PC-3 (cell line): Measurements from ENCODE around the gene CD82. TPM values are rescaled to one million over a fixed set of nuclear protein-coding genes. Genes with fewer than 3 reads are reported as not detected.
A peak's percentile ranks its signal among the peaks of the same experiment; 100 is the strongest.

Experiments
- ATAC-seq: fragments of 200-7000 bp; cut with Tn5 transposase; 2 replicates; pipeline ENCODE4 v1.9.1; 2020; ENCODE audit warnings: mild to moderate bottlenecking, moderate library complexity
- BruUV-seq: library from RNA; stranded (reverse); fragments of 400-500 nt; replicated peaks from 2 replicates; lab custom pipeline; 2021; lab: Mats Ljungman, UMichigan
- CTCF ChIA-PET: fragments of 300-600 bp; sonication (Branson Sonifier 250); formaldehyde crosslinking; loops from one replicate; lab custom pipeline; 2022; ENCODE audit warnings: antibody characterized with exemption; lab: Charles Lee
- POLR2A ChIA-PET: fragments of 300-600 bp; sonication (Branson Sonifier 250); formaldehyde crosslinking; loops from one replicate; lab custom pipeline; 2022; ENCODE audit warnings: antibody characterized with exemption; ENCODE audit not compliant: unreplicated experiment; lab: Charles Lee
- DNase-seq: peaks from one replicate; pipeline ENCODE4 v3.0.0-alpha.2; 2015
- H2AFZ ChIP-seq: fragments of 300-600 bp; sonication (generic); 2 replicates; pipeline ENCODE4 v1.6.0; 2016; ENCODE audit warnings: antibody characterized with exemption, low read length
- H3F3A ChIP-seq: fragments of 300-600 bp; sonication (generic); one replicate; pipeline ENCODE4 v1.6.0; 2017; ENCODE audit warnings: antibody characterized with exemption, low read length, control low read depth, mild to moderate bottlenecking; ENCODE audit not compliant: unreplicated experiment
- H3K27ac ChIP-seq: fragments of 300-600 bp; sonication (generic); 2 replicates; pipeline ENCODE4 v1.5.1; 2016; ENCODE audit warnings: mild to moderate bottlenecking, low read length
- H3K27me3 ChIP-seq: fragments of 300-600 bp; sonication (generic); 2 replicates; pipeline ENCODE4 v1.6.1; 2016; ENCODE audit warnings: low read length, mixed read lengths
- H3K36me3 ChIP-seq: fragments of 300-600 bp; sonication (generic); 2 replicates; pipeline ENCODE4 v1.6.1; 2016; ENCODE audit warnings: low read depth, mixed run types, low read length, mixed read lengths
- H3K4me1 ChIP-seq: fragments of 300-600 bp; sonication (generic); 2 replicates; pipeline ENCODE4 v1.5.1; 2016; ENCODE audit warnings: low read length; ENCODE audit not compliant: insufficient read depth
- H3K4me2 ChIP-seq: fragments of 300-600 bp; sonication (generic); 2 replicates; pipeline ENCODE4 v1.6.0; 2016; ENCODE audit warnings: low read length
- H3K4me3 ChIP-seq: fragments of 300-600 bp; sonication (generic); 2 replicates; pipeline ENCODE4 v1.5.1; 2016; ENCODE audit warnings: mild to moderate bottlenecking, low read length, mixed read lengths
- H3K79me2 ChIP-seq: fragments of 300-600 bp; sonication (generic); 2 replicates; pipeline ENCODE4 v1.6.1; 2017; ENCODE audit warnings: low read length, mixed read lengths
- H3K9ac ChIP-seq: fragments of 300-600 bp; sonication (generic); 2 replicates; pipeline ENCODE4 v1.6.0; 2016; ENCODE audit warnings: mild to moderate bottlenecking, low read length
- H3K9me2 ChIP-seq: fragments of 300-600 bp; sonication (generic); replicated peaks from 2 replicates; pipeline ENCODE4 v1.6.1; 2016; ENCODE audit warnings: mixed run types, low read length, mixed read lengths
- H3K9me3 ChIP-seq: fragments of 300-600 bp; sonication (generic); 2 replicates; pipeline ENCODE4 v1.6.1; 2016; ENCODE audit warnings: low read length, mixed read lengths
- H4K20me1 ChIP-seq: fragments of 300-600 bp; sonication (generic); 2 replicates; pipeline ENCODE4 v1.6.1; 2016; ENCODE audit warnings: low read length, mixed read lengths
- EZH2 ChIP-seq: fragments of 300-600 bp; sonication (generic); IDR thresholded peaks from one replicate; pipeline ENCODE4 v1.6.1; 2017; ENCODE audit warnings: antibody characterized with exemption, mild to moderate bottlenecking, low read length; ENCODE audit not compliant: unreplicated experiment
- EZH2phosphoT487 ChIP-seq: fragments of 300-600 bp; sonication (generic); IDR thresholded peaks from 2 replicates; pipeline ENCODE4 v1.6.1; 2018; ENCODE audit warnings: mild to moderate bottlenecking, antibody characterized with exemption, low read length, borderline replicate concordance
- intact Hi-C: fragments of 100-400 bp; cut with micrococcal nuclease; formaldehyde crosslinking; loops from 2 replicates; pipeline ENCODE4 v1.9.0; 2023
- total RNA-seq: library from RNA; depleted of rRNA; stranded (reverse); fragments of >200 nt; gene quantifications from 2 replicates; pipeline ENCODE4 v1.2.3, GENCODE V29; 2014
- TF ChIP-seq, protein P1 (sequence below): fragments of 300-600 bp; sonication (generic); conservative IDR thresholded peaks from 2 replicates; pipeline ENCODE4 v1.5.1; 2017; ENCODE audit warnings: antibody characterized with exemption, low read depth, mild to moderate bottlenecking, low read length

CD82 gene
- total RNA-seq, 1 experiment from 2014 or later = 5.0 TPM

DNA sequence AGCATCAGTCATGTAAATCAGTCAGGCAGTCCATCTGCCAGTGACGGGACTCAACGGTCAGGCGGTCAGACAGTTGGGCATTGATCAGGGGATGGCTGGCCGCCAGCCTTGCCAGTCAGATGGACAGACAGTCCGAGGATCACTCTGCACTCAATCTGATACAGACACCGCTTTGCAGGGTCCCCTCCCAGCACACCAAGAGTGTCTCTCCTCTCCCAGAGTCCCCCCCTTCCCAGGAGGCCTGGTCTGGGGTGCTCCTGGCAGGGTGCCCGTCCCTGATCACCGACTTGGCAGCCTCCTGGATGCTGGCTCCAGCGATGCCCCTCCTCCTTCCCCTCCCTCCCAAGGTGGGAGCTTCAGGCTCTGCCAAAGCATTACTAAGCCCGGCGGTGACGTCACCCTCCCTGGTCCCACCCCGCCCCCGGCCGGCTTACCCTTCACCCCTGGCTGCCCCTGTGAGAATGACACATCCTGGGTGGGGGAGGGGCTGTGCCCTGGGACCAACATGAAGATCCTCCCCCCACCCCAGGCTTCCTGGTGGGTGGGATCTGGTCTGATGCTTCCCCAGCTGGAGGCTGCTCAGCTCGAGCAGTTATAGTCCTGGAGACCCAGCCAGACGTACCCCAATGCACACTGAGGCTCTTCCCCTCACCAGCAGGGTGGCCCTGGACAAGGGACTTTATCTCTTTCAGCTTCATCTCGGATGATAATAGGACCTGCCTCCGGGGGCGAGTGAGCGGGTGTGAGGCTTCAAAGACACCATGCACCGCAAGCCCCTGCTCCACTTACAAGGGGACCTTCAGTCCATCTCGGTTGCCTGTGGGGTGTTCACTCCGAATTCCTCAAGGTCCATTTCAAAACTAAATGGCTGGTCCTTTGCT, 69.2 kb downstream of the CD82 start:
- Histone ChIP-seq H3K9me3 (no peaks in the 10 kb centered on the region), H3K27me3 (peaks cover 17% of the 10 kb centered on the region), H3K9ac (no peak overlapping the region), H2AFZ (no peak overlapping the region), H4K20me1 (no peaks in the 10 kb centered on the region), H3K27ac (no peak overlapping the region), H3K4me1 (peaks cover 6% of the 10 kb centered on the region), H3K4me2 (peak overlapping the region; percentile 46; the same call in 1 of the 2 replicates), H3K4me3 (no peak overlapping the region), H3K36me3 (no peaks in the 10 kb centered on the region), H3F3A (no peaks in the 10 kb centered on the region), H3K79me2 (no peaks in the 10 kb centered on the region), H3K9me2 (no peaks in the 10 kb centered on the region)
- intact Hi-C loops = no loop called here
- POLR2A ChIA-PET = no interaction called here
- TF ChIP-seq, protein P1, sequence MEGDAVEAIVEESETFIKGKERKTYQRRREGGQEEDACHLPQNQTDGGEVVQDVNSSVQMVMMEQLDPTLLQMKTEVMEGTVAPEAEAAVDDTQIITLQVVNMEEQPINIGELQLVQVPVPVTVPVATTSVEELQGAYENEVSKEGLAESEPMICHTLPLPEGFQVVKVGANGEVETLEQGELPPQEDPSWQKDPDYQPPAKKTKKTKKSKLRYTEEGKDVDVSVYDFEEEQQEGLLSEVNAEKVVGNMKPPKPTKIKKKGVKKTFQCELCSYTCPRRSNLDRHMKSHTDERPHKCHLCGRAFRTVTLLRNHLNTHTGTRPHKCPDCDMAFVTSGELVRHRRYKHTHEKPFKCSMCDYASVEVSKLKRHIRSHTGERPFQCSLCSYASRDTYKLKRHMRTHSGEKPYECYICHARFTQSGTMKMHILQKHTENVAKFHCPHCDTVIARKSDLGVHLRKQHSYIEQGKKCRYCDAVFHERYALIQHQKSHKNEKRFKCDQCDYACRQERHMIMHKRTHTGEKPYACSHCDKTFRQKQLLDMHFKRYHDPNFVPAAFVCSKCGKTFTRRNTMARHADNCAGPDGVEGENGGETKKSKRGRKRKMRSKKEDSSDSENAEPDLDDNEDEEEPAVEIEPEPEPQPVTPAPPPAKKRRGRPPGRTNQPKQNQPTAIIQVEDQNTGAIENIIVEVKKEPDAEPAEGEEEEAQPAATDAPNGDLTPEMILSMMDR = no peak
- TF ChIP-seq EZH2 = no peak
- no peak for TF ChIP-seq EZH2phosphoT487
- DNase-seq = peak; percentile 39
- BruUV-seq = no TSS peak
- no peak for ATAC-seq
- CTCF ChIA-PET = no interaction called here

DNA sequence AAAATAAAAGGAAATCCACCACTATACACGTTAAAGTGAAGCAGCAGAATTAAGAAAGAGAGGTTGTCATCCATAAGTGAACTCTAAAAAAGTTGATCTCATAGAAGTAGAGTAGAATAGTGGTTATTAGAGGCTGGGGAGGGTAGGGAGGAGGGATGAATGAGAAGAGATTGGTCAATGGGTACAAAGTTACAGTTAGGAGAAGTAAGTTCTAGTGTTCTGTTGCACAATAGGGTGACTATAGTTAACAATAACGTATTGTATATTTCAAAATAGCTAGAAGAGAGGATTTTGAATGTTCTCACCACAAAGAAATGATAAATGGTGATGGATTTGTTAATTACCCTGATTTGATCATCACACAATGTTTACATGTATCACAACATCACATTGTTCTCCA, 72.0 kb downstream of the CD82 start:
- ATAC-seq = no peak
- CTCF ChIA-PET = no interaction called here

More for the DNA sequence above, 72.0 kb downstream of the CD82 start:
- intact Hi-C loops = no loop called here
- no peak overlapping the region for H3K4me3 ChIP-seq
- H3K36me3 ChIP-seq = no peaks in the 10 kb centered on the region
- H3K79me2 ChIP-seq = no peaks in the 10 kb centered on the region
- TF ChIP-seq, protein P1 = no peak
- no peak for TF ChIP-seq EZH2
- no peak for TF ChIP-seq EZH2phosphoT487
- DNase-seq = no peak
- H3K4me1 ChIP-seq = peaks cover 6% of the 10 kb centered on the region
- H3K27ac ChIP-seq = no peak overlapping the region
- no peaks in the 10 kb centered on the region for H3K9me2 ChIP-seq
- H3K27me3 ChIP-seq = peaks cover 5% of the 10 kb centered on the region
- no peak overlapping the region for H3K9ac ChIP-seq
- H3F3A ChIP-seq = no peaks in the 10 kb centered on the region
- no peak overlapping the region for H2AFZ ChIP-seq
- BruUV-seq = no TSS peak
- H3K9me3 ChIP-seq = no peaks in the 10 kb centered on the region
- no peak overlapping the region for H3K4me2 ChIP-seq
- H4K20me1 ChIP-seq = no peaks in the 10 kb centered on the region
- POLR2A ChIA-PET = no interaction called here
